HEK293 (cell line): ENCODE measurements around the gene GYPC.

ENCODE experiments used
- CTCF ChIA-PET: fragments of 350-600 bp; formaldehyde crosslinking; extraction: SDS; loops from one replicate; lab custom pipeline; 2021; ENCODE audit warnings: antibody characterized with exemption; lab: Yijun Ruan, JAX
- POLR2A ChIA-PET: fragments of 300-600 bp; formaldehyde crosslinking; extraction: SDS; loops from one replicate; lab custom pipeline; 2020; ENCODE audit warnings: antibody characterized with exemption, inconsistent platforms; lab: Yijun Ruan, JAX
- H3K27ac ChIP-seq: fragments of 200-500 bp; sonication (Bioruptor generic); 2 replicates; pipeline ENCODE4 v1.5.1; 2014; ENCODE audit warnings: low read depth, low read length, control low read depth, inconsistent platforms; ENCODE audit errors: extremely low read depth
- H3K36me3 ChIP-seq, 2 experiments: fragments of 200-500 bp in 1 of 2; sonication (Bioruptor generic) in 1 of 2; 1 replicate in 1 of 2; 2 replicates in 1 of 2; pipeline ENCODE4 v1.5.1; 2014 to 2017; ENCODE audit warnings: inconsistent platforms in 2 of 2, low read length in 2 of 2; ENCODE audit not compliant: control insufficient read depth in 2 of 2, insufficient read depth in 1 of 2
- H3K4me1 ChIP-seq: fragments of 200-500 bp; sonication (Bioruptor generic); 2 replicates; pipeline ENCODE4 v1.5.1; 2014; ENCODE audit warnings: mild to moderate bottlenecking, low read length, inconsistent platforms; ENCODE audit not compliant: control insufficient read depth, insufficient read depth
- H3K4me3 ChIP-seq: 2 replicates; pipeline ENCODE4 v1.5.1; 2011; ENCODE audit warnings: low read depth, mild to moderate bottlenecking, control low read depth, low read length, moderate library complexity
- H3K9me3 ChIP-seq: fragments of 200-500 bp; sonication (Bioruptor generic); 2 replicates; pipeline ENCODE4 v1.5.1; 2014; ENCODE audit warnings: low read depth, low read length, inconsistent platforms; ENCODE audit not compliant: control insufficient read depth, insufficient read depth
- MYNN ChIP-seq: fragments of 450-650 bp; formaldehyde crosslinking; IDR thresholded peaks from 2 replicates; pipeline ENCODE4 v1.5.1; 2016; ENCODE audit warnings: missing biosample characterization, missing genetic modification characterization, borderline replicate concordance
- SCRT2 ChIP-seq: fragments of 450-650 bp; formaldehyde crosslinking; IDR thresholded peaks from 2 replicates; pipeline ENCODE4 v1.5.1; 2016; ENCODE audit warnings: missing biosample characterization, missing genetic modification characterization
- ZBTB8A ChIP-seq: fragments of 450-650 bp; formaldehyde crosslinking; IDR thresholded peaks from 2 replicates; pipeline ENCODE4 v1.5.1; 2016; ENCODE audit warnings: missing biosample characterization, missing genetic modification characterization
- ZNF174 ChIP-seq: fragments of 450-650 bp; formaldehyde crosslinking; IDR thresholded peaks from 2 replicates; pipeline ENCODE4 v1.5.0; 2017; ENCODE audit warnings: missing biosample characterization, mild to moderate bottlenecking, missing genetic modification characterization
- ZNF341 ChIP-seq: fragments of 450-650 bp; formaldehyde crosslinking; IDR thresholded peaks from 2 replicates; pipeline ENCODE4; 2016; ENCODE audit warnings: low read depth, missing biosample characterization, missing genetic modification characterization
- ZNF391 ChIP-seq: fragments of 450-650 bp; formaldehyde crosslinking; IDR thresholded peaks from 2 replicates; pipeline ENCODE4 v1.5.1; 2016; ENCODE audit warnings: low read depth, missing biosample characterization, missing genetic modification characterization, borderline replicate concordance
- ZNF529 ChIP-seq: fragments of 450-650 bp; formaldehyde crosslinking; IDR thresholded peaks from 2 replicates; pipeline ENCODE4 v1.5.1; 2017; ENCODE audit warnings: missing genetic modification characterization, missing biosample characterization; ENCODE audit not compliant: insufficient replicate concordance
- ZNF768 ChIP-seq: fragments of 450-650 bp; formaldehyde crosslinking; IDR thresholded peaks from 2 replicates; pipeline ENCODE4 v1.5.1; 2018; ENCODE audit warnings: missing biosample characterization, mild to moderate bottlenecking, missing genetic modification characterization
- TF ChIP-seq, protein P1 (sequence below): fragments of 450-650 bp; formaldehyde crosslinking; conservative IDR thresholded peaks from 2 replicates; pipeline ENCODE4 v1.5.1; 2016; ENCODE audit warnings: low read depth, missing biosample characterization, missing genetic modification characterization
- TF ChIP-seq, protein P2 (sequence below): fragments of 450-650 bp; formaldehyde crosslinking; IDR thresholded peaks from 2 replicates; pipeline ENCODE4 v1.5.1; 2017; ENCODE audit warnings: missing biosample characterization, missing genetic modification characterization
- TF ChIP-seq, protein P3 (sequence below): fragments of 450-650 bp; formaldehyde crosslinking; IDR thresholded peaks from 2 replicates; pipeline ENCODE4 v1.5.1; 2016; ENCODE audit warnings: missing biosample characterization, missing genetic modification characterization, borderline replicate concordance
- TF ChIP-seq, protein P4 (sequence below): fragments of 450-650 bp; formaldehyde crosslinking; IDR thresholded peaks from 2 replicates; pipeline ENCODE4 v1.5.1; 2016; ENCODE audit warnings: missing biosample characterization, missing genetic modification characterization
- TF ChIP-seq, protein P5 (sequence below): fragments of 450-650 bp; formaldehyde crosslinking; IDR thresholded peaks from 2 replicates; pipeline ENCODE4; 2016; ENCODE audit warnings: missing biosample characterization, missing genetic modification characterization

The GYPC gene

DNA sequence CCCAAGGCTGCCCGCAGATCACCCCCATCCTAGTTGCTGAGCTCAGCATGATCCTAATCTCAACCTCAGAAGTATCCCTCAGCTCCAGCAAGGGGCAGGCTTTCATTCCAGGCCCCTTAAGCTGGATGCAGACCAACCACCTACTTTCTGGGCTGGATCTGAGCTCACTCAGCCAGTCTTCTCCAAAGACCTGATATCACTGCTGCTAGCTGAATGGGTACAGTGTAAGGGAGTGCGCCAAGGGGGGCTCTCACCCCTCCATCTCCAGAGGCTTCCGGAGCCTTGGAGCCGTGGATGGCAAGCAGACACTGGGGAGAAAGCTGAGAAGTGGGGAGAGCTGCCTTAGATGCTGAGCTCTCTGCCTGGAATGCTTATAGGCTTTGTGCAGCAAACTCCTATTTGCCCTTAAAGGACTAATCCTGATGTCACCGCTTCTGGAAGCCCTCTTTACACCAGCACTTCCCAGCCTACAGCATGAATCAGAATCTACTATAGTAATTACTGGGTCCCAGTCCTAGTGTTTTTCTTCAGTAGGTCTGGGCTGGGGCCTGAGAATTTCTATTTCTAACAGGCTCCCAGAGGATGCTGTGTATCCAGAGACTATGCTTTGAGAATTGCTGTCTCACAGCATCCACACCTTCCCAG is 31.0 kb downstream of the GYPC start:
- POLR2A ChIA-PET: no interaction called here

More for the DNA sequence above, 31.0 kb downstream of the GYPC start:
- Histone ChIP-seq H3K36me3 (no peaks in the 10 kb centered on the region), H3K27ac (no peak overlapping the region), H3K9me3 (no peaks in the 10 kb centered on the region), H3K4me1 (no peaks in the 10 kb centered on the region), H3K4me3 (no peak overlapping the region)
- TF ChIP-seq, protein P1, sequence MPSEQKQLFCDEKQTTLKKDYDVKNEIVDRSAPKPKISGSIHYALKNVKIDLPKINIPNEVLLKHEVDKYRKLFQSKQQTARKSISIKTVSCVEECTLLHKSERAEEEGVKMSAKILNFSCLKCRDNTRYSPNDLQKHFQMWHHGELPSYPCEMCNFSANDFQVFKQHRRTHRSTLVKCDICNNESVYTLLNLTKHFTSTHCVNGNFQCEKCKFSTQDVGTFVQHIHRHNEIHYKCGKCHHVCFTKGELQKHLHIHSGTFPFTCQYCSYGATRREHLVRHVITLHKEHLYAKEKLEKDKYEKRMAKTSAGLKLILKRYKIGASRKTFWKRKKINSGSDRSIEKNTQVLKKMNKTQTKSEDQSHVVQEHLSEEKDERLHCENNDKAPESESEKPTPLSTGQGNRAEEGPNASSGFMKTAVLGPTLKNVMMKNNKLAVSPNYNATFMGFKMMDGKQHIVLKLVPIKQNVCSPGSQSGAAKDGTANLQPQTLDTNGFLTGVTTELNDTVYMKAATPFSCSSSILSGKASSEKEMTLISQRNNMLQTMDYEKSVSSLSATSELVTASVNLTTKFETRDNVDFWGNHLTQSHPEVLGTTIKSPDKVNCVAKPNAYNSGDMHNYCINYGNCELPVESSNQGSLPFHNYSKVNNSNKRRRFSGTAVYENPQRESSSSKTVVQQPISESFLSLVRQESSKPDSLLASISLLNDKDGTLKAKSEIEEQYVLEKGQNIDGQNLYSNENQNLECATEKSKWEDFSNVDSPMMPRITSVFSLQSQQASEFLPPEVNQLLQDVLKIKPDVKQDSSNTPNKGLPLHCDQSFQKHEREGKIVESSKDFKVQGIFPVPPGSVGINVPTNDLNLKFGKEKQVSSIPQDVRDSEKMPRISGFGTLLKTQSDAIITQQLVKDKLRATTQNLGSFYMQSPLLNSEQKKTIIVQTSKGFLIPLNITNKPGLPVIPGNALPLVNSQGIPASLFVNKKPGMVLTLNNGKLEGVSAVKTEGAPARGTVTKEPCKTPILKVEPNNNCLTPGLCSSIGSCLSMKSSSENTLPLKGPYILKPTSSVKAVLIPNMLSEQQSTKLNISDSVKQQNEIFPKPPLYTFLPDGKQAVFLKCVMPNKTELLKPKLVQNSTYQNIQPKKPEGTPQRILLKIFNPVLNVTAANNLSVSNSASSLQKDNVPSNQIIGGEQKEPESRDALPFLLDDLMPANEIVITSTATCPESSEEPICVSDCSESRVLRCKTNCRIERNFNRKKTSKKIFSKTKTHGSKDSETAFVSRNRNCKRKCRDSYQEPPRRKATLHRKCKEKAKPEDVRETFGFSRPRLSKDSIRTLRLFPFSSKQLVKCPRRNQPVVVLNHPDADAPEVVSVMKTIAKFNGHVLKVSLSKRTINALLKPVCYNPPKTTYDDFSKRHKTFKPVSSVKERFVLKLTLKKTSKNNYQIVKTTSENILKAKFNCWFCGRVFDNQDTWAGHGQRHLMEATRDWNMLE (tag by site-specific recombination): no peak
- TF ChIP-seq ZNF391 (no peak), SCRT2 (tag by site-specific recombination) (no peak), ZNF174 (tag by site-specific recombination) (no peak), ZNF341 (tag by site-specific recombination) (no peak), MYNN (tag by site-specific recombination) (no peak), ZNF529 (tag by site-specific recombination) (no peak), ZNF768 (no peak), ZBTB8A (tag by site-specific recombination) (no peak)
- TF ChIP-seq, protein P2, sequence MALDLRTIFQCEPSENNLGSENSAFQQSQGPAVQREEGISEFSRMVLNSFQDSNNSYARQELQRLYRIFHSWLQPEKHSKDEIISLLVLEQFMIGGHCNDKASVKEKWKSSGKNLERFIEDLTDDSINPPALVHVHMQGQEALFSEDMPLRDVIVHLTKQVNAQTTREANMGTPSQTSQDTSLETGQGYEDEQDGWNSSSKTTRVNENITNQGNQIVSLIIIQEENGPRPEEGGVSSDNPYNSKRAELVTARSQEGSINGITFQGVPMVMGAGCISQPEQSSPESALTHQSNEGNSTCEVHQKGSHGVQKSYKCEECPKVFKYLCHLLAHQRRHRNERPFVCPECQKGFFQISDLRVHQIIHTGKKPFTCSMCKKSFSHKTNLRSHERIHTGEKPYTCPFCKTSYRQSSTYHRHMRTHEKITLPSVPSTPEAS (tag by site-specific recombination): no peak
- TF ChIP-seq, protein P3, sequence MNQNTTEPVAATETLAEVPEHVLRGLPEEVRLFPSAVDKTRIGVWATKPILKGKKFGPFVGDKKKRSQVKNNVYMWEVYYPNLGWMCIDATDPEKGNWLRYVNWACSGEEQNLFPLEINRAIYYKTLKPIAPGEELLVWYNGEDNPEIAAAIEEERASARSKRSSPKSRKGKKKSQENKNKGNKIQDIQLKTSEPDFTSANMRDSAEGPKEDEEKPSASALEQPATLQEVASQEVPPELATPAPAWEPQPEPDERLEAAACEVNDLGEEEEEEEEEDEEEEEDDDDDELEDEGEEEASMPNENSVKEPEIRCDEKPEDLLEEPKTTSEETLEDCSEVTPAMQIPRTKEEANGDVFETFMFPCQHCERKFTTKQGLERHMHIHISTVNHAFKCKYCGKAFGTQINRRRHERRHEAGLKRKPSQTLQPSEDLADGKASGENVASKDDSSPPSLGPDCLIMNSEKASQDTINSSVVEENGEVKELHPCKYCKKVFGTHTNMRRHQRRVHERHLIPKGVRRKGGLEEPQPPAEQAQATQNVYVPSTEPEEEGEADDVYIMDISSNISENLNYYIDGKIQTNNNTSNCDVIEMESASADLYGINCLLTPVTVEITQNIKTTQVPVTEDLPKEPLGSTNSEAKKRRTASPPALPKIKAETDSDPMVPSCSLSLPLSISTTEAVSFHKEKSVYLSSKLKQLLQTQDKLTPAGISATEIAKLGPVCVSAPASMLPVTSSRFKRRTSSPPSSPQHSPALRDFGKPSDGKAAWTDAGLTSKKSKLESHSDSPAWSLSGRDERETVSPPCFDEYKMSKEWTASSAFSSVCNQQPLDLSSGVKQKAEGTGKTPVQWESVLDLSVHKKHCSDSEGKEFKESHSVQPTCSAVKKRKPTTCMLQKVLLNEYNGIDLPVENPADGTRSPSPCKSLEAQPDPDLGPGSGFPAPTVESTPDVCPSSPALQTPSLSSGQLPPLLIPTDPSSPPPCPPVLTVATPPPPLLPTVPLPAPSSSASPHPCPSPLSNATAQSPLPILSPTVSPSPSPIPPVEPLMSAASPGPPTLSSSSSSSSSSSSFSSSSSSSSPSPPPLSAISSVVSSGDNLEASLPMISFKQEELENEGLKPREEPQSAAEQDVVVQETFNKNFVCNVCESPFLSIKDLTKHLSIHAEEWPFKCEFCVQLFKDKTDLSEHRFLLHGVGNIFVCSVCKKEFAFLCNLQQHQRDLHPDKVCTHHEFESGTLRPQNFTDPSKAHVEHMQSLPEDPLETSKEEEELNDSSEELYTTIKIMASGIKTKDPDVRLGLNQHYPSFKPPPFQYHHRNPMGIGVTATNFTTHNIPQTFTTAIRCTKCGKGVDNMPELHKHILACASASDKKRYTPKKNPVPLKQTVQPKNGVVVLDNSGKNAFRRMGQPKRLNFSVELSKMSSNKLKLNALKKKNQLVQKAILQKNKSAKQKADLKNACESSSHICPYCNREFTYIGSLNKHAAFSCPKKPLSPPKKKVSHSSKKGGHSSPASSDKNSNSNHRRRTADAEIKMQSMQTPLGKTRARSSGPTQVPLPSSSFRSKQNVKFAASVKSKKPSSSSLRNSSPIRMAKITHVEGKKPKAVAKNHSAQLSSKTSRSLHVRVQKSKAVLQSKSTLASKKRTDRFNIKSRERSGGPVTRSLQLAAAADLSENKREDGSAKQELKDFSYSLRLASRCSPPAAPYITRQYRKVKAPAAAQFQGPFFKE (tag by site-specific recombination): no peak
- TF ChIP-seq, protein P4, sequence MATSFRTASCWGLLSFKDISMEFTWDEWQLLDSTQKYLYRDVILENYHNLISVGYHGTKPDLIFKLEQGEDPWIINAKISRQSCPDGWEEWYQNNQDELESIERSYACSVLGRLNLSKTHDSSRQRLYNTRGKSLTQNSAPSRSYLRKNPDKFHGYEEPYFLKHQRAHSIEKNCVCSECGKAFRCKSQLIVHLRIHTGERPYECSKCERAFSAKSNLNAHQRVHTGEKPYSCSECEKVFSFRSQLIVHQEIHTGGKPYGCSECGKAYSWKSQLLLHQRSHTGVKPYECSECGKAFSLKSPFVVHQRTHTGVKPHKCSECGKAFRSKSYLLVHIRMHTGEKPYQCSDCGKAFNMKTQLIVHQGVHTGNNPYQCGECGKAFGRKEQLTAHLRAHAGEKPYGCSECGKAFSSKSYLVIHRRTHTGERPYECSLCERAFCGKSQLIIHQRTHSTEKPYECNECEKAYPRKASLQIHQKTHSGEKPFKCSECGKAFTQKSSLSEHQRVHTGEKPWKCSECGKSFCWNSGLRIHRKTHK (tag by site-specific recombination): no peak
- TF ChIP-seq, protein P5, sequence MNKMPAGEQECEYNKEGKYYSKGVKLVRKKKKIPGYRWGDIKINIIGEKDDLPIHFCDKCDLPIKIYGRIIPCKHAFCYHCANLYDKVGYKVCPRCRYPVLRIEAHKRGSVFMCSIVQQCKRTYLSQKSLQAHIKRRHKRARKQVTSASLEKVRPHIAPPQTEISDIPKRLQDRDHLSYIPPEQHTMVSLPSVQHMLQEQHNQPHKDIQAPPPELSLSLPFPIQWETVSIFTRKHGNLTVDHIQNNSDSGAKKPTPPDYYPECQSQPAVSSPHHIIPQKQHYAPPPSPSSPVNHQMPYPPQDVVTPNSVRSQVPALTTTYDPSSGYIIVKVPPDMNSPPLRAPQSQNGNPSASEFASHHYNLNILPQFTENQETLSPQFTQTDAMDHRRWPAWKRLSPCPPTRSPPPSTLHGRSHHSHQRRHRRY (tag by site-specific recombination): no peak
- CTCF ChIA-PET: no interaction called here
